ENCODE data around the gene SFRP2. TPM values are rescaled to one million over a fixed set of nuclear protein-coding genes. Genes with fewer than 3 reads are reported as not detected.

Gene SFRP2
- total RNA-seq, 1 donor from 2014 or later: 56.2 TPM

DNA sequence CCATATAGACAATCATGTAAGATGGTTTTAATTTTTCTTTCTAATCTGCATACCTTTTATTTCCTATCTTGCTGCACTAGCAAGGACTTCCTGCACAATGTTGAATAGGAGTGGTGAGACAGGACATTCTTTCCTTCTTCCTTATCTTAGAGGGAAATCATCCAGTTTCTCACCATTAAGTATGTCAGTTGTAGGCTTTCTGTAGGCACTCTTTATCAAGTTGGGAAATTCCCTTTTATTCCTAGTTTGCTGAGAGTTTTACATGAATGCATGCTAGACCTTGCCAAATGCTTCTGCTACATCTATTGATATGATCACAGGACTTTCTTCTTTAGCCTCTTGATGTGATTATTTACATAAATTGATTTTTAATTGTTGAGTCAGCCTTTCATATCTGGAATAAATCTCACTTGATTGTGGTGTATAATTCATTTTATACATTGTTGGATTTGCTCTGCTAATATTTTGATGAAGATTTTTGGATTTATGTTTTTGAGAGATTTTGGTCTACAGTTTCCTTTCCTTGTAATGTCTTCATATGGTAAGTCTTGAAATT, 52.9 kb downstream of the SFRP2 start:
- no peak for TF ChIP-seq CTCF (IDR thresholded peaks at IDR 0.05)
- Histone ChIP-seq H3K27me3 (no peaks in the 10 kb centered on the region), H3K36me3 (no peaks in the 10 kb centered on the region), H3K4me3 (no peak overlapping the region), H3K9me3 (peaks cover 0 to 4% of the 10 kb centered on the region in 2 donors), H3K4me1 (no peaks in the 10 kb centered on the region), H3K27ac (no peak overlapping the region)
- no peak for DNase-seq (ENCODE audit: low spot score in 2 of 2)
- intact Hi-C loops (cut with DNase I): no loop called here

DNA sequence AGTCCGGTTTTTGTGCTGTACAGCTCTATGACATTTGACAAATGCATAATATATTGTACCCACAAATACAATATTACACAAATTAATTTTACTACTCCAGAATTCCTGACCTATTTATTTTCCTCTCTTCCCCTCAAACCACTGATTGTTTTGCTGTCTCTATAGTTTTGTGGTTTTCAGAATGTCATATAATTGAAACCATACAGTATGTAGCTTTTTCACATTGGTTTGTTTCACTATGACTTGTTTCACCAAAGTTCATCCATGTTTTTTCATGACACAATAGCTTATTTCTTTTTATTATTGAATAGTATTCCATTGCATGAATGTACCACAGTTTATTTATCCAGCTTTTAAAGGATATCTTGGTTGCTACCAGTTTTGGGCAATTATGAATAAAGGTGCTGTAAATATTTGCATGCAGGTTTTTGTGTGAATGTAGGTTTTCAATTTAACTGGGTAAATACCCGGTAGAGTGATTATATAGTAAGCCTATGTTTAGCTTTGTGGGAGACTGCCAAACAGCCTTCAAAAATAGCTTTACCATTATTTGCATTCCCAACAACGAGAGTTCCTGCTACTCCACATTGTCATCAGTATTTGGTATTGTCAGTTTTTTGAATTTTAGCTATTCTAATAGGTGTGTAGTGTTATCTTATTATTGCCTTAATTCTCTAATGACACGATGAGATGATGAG, 55.0 kb downstream of the SFRP2 start:
- DNase-seq (ENCODE audit: low spot score in 2 of 2): no peak
- intact Hi-C loops (cut with DNase I): no loop called here

DNA sequence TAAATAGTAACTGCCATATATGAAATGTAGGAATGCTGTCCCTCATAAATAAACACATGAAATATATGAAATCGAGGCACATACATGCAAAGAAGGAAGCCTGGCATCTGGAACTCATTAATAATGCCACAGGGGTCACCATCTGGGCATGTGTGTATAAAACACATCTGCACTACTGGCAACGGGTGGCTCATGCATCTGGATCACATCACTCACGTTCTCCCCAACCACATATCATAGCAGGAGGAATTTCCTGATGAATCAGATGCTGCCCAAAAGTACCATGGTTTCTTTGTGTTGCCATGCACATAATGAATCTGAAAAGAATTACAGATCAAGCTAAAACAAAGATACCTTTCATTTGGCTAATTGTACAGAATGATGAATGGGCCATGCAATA, 57.6 kb downstream of the SFRP2 start:
- Histone ChIP-seq H3K4me3 (no peak overlapping the region), H3K27me3 (no peaks in the 10 kb centered on the region), H3K27ac (no peak overlapping the region), H3K4me1 (no peaks in the 10 kb centered on the region), H3K9me3 (no peaks in the 10 kb centered on the region), H3K36me3 (no peaks in the 10 kb centered on the region)
- no peak for DNase-seq (ENCODE audit: low spot score in 2 of 2)
- intact Hi-C loops (cut with DNase I): no loop called here
- TF ChIP-seq CTCF (IDR thresholded peaks at IDR 0.05): no peak

More for the DNA sequence above, 55.0 kb downstream of the SFRP2 start:
- Histone ChIP-seq H3K27ac (no peak overlapping the region), H3K9me3 (peaks cover 0 to 4% of the 10 kb centered on the region in 2 donors), H3K4me3 (no peak overlapping the region), H3K27me3 (no peaks in the 10 kb centered on the region), H3K36me3 (no peaks in the 10 kb centered on the region), H3K4me1 (no peaks in the 10 kb centered on the region)
- TF ChIP-seq CTCF (IDR thresholded peaks at IDR 0.05): no peak

Other genes starting within 250 kb of the SFRP2 start
- gene TLR2, start 104.8 kb downstream of the SFRP2 start, total RNA-seq: 19.1 TPM
- not detected for gene RNF175, start 29.1 kb downstream of the SFRP2 start, total RNA-seq